ENCODE results near the gene NPBWR2. TPM values are rescaled to one million over a fixed set of nuclear protein-coding genes. Genes with fewer than 3 reads are reported as not detected.

Gene NPBWR2
- total and polyA plus RNA-seq, 3 donors from 2014 or later: 0.19 TPM; not detected in 2

DNA sequence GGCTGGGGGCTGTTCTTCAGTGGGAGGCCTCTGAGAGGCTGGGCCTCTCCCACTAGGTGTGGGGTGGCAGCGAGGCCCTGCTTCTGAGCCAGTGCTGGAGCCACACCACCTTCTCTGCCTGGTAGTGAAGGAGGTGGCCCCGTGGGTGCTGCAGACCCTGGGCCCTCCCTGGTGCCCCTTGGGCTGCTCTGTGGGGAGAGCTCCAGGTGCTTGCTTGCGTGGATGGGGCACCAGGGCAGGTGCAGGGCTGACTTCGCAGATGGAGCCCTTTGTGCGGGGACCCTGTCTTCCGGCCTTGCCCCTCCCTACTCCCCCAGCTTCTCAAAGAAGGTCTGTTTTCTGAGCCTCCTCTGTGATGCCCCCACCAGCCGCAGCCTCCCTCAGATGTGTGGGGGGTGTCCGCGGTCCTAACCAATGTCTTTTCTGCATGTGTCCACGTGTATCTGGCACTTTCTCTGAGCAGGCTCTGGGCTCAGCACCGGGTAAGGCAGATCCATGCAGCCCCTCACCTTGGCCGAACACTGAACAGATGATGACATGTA lies 39.6 kb upstream of the NPBWR2 start:
- no peak for TF ChIP-seq POLR2A (IDR thresholded peaks at IDR 0.05)
- no peak overlapping the region for H3K4me3 ChIP-seq
- intact Hi-C loops (cut with DNase I; ENCODE audit: low total_unique reads): no loop called here
- H3K9me3 ChIP-seq: no peaks in the 10 kb centered on the region
- DNase-seq: no peak
- no peaks in the 10 kb centered on the region for H3K36me3 ChIP-seq (ENCODE audit: low read depth, missing control alignments)
- no peak overlapping the region for H3K27ac ChIP-seq
- no peaks in the 10 kb centered on the region for H3K4me1 ChIP-seq
- H3K27me3 ChIP-seq: no peaks in the 10 kb centered on the region
- WGBS, 2 donors: 67 to 85% methylated on average over 8 to 12 of the region's 12 CpGs

DNA sequence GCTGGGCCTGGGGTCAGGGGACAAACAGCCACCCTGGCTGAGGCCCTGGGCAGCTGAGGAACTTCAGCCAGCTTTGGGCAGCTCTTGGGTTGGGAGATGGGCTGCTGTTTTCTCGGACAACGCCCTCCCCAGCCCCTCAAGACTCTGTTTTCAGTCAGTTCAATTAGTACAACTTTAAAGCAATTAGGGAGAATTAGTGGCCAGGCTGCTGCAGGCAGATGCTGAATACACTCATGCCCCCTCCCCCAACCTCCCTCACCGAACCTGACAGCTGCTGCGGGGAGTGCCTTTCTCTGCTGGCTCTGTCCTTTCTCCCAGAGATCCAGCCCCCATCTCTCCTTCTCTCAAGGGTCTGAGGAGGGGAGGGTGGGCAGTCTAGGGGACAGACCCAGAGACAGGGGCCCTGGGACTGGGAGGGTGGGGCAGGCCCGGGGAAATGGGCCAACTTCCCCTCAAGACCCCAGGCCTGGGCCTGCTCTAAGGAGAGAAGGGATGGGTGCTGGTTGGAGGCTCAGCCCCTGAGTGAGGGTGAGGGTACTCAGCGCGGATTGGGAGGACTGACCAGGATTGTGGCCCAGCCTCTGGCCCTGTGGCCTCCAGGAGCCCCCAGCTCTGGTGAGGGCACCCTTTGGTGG lies 39.1 kb upstream of the NPBWR2 start:
- H3K27me3 ChIP-seq: no peaks in the 10 kb centered on the region
- intact Hi-C loops (cut with DNase I; ENCODE audit: low total_unique reads): no loop called here
- H3K27ac ChIP-seq: no peak overlapping the region
- TF ChIP-seq, protein P1, sequence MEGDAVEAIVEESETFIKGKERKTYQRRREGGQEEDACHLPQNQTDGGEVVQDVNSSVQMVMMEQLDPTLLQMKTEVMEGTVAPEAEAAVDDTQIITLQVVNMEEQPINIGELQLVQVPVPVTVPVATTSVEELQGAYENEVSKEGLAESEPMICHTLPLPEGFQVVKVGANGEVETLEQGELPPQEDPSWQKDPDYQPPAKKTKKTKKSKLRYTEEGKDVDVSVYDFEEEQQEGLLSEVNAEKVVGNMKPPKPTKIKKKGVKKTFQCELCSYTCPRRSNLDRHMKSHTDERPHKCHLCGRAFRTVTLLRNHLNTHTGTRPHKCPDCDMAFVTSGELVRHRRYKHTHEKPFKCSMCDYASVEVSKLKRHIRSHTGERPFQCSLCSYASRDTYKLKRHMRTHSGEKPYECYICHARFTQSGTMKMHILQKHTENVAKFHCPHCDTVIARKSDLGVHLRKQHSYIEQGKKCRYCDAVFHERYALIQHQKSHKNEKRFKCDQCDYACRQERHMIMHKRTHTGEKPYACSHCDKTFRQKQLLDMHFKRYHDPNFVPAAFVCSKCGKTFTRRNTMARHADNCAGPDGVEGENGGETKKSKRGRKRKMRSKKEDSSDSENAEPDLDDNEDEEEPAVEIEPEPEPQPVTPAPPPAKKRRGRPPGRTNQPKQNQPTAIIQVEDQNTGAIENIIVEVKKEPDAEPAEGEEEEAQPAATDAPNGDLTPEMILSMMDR (IDR thresholded peaks at IDR 0.05): no peak
- TF ChIP-seq POLR2A (IDR thresholded peaks at IDR 0.05): no peak
- no peaks in the 10 kb centered on the region for H3K36me3 ChIP-seq (ENCODE audit: low read depth, missing control alignments)
- H3K9me3 ChIP-seq: no peaks in the 10 kb centered on the region
- 74 to 75% methylated on average over 5 to 7 of the region's 7 CpGs for WGBS, 2 donors
- H3K4me3 ChIP-seq: no peak overlapping the region
- H3K4me1 ChIP-seq: no peaks in the 10 kb centered on the region
- no peak for DNase-seq

DNA sequence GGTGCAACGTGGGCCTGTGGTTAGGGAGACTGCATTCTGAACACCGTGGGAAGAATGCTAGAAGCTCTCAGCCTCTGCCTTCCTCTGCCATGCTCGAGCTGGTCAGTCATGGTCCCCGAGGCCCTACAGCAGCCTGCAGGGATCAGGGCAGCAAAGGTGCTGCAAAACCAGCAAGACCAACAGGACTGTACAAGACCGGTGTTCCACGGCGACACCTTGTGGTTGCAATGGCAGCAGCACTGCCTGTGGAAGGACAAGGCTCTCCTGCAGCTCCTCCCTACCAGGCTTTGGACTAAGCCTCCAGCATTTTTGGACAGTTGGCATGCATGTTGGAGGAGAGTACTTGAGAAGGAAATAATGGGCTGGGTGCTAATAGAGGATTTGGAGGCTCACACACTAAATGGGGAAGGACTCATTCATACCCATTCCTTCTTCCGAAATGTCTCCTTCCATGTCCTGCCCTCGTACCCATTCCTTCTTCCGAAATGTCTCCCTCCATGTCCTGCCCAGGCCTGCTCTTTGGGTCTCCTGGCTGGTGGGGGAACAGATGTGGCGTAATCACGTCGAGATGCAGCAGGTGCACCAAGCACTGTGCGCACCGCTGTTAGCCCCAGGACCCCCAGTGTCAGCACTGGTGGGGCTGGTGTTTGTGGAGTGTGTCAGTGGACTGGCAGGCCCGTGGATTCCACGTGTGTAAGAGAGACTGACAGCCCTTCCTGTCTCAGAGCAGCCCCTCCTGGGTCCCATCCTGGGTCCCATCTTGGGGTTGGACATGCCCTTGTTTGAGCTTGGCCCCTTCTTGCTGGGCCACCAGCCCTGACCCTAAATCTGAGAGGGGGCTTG lies 38.3 kb upstream of the NPBWR2 start:
- DNase-seq: no peak
- intact Hi-C loops (cut with DNase I; ENCODE audit: low total_unique reads): no loop called here
- no peaks in the 10 kb centered on the region for H3K27me3 ChIP-seq
- TF ChIP-seq, protein P1 (IDR thresholded peaks at IDR 0.05): no peak
- no peak for TF ChIP-seq POLR2A (IDR thresholded peaks at IDR 0.05)
- no peaks in the 10 kb centered on the region for H3K9me3 ChIP-seq
- H3K4me3 ChIP-seq: no peak overlapping the region
- WGBS, 2 donors: 94 to 96% methylated on average over 17 of the region's 17 CpGs
- H3K4me1 ChIP-seq: no peaks in the 10 kb centered on the region
- no peaks in the 10 kb centered on the region for H3K36me3 ChIP-seq (ENCODE audit: low read depth, missing control alignments)
- H3K27ac ChIP-seq: no peak overlapping the region

DNA sequence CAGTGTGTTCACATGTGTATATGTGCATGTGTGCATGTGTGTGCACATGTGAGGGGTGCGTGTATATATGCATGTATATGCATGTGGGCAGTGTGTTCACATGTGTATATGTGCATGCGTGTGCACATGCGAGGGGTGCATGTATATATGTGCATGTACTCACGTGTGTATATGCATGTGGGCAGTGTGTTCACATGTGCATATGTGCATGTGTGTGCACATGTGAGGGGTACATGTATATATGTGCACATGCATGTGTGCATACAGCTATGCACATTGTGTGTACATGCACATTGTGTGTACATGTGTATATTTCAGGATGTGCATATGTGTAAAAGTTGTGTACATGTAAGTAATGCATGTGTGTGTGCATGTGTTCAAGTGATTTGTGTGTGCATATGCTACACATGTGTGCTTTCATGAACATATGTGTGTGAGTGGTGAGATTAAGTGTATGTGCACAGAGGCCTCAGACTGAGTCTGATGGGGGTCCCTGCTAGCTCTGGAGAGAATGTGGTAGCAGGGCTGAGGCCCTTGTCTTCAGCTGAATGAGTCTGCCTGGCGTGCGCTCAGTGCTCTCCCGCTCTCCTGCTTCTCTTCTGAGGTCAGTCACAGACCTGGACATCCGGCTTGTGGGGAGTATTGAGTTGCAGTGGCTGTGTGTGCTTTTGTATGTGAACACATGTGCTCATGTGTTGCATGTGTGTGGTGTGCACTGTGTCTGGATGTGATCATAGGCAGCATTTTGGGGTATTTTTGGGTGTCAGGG lies 37.0 kb upstream of the NPBWR2 start:
- Histone ChIP-seq H3K4me1 (no peaks in the 10 kb centered on the region), H3K9me3 (no peaks in the 10 kb centered on the region), H3K27me3 (no peaks in the 10 kb centered on the region), H3K4me3 (no peak overlapping the region), H3K36me3 (ENCODE audit: low read depth, missing control alignments) (no peaks in the 10 kb centered on the region), H3K27ac (no peak overlapping the region)
- intact Hi-C loops (cut with DNase I; ENCODE audit: low total_unique reads): no loop called here
- no peak for DNase-seq
- WGBS, 2 donors: 89 to 97% methylated on average over 8 of the region's 8 CpGs
- no peak for TF ChIP-seq POLR2A (IDR thresholded peaks at IDR 0.05)
- TF ChIP-seq, protein P1 (IDR thresholded peaks at IDR 0.05): no peak
